Activated naive CD8-positive, alpha-beta T cell (primary cell): ENCODE results near the gene CES1.
"Not testable (repeated sequence)": the region's sequence is repeated elsewhere in the genome, so short reads cannot be mapped to it uniquely, and the experiment has no call there.

ENCODE experiments used
- H3K27ac Mint-ChIP-seq: one replicate; pipeline ENCODE4 v1.8.0; 2021; ENCODE audit warnings: mixed read lengths
- H3K27me3 Mint-ChIP-seq: one replicate; pipeline ENCODE4 v1.8.0; 2021; ENCODE audit warnings: mixed read lengths
- H3K36me3 Mint-ChIP-seq: one replicate; pipeline ENCODE4 v1.8.0; 2021; ENCODE audit warnings: mixed read lengths
- H3K4me1 Mint-ChIP-seq: one replicate; pipeline ENCODE4 v1.8.0; 2021; ENCODE audit warnings: low read depth, mixed read lengths
- H3K4me3 Mint-ChIP-seq: one replicate; pipeline ENCODE4 v1.8.0; 2021; ENCODE audit warnings: mild to moderate bottlenecking, mixed read lengths
- H3K9me3 Mint-ChIP-seq: one replicate; pipeline ENCODE4 v1.8.0; 2021; ENCODE audit warnings: low read depth, mixed read lengths

The CES1 gene

GRCh38 chr16:55817236-55817912, 15.5 kb downstream of the CES1 start:
- Mint-ChIP-seq H3K27me3 (peaks cover 23% of the 10 kb centered on the region), H3K27ac (no peak overlapping the region), H3K9me3 (no peaks in the 10 kb centered on the region), H3K36me3 (no peaks in the 10 kb centered on the region), H3K4me3 (no peak overlapping the region), H3K4me1 (no peaks in the 10 kb centered on the region)

- H3K9me3 Mint-ChIP-seq, H3K36me3 Mint-ChIP-seq, H3K4me1 Mint-ChIP-seq, H3K27ac Mint-ChIP-seq, H3K4me3 Mint-ChIP-seq: not testable (repeated sequence)
- H3K27me3 Mint-ChIP-seq, result peaks cover 23% of the 10 kb centered on the region
Measured at GRCh38 chr16:55816222-55816621, 16.7 kb downstream of the CES1 start.

- Mint-ChIP-seq H3K36me3 (no peaks in the 10 kb centered on the region), H3K4me3 (no peak overlapping the region), H3K9me3 (no peaks in the 10 kb centered on the region), H3K27me3 (peaks cover 24% of the 10 kb centered on the region), H3K27ac (no peak overlapping the region), H3K4me1 (no peaks in the 10 kb centered on the region)
Measured at GRCh38 chr16:55815320-55815719, 17.6 kb downstream of the CES1 start.

GRCh38 chr16:55814174-55814573, 18.7 kb downstream of the CES1 start:
- H3K9me3 Mint-ChIP-seq, H3K4me1 Mint-ChIP-seq, H3K4me3 Mint-ChIP-seq, H3K27ac Mint-ChIP-seq, H3K36me3 Mint-ChIP-seq: not testable (repeated sequence)
- peaks cover 29% of the 10 kb centered on the region for H3K27me3 Mint-ChIP-seq

- H3K9me3 Mint-ChIP-seq, H3K27ac Mint-ChIP-seq, H3K4me3 Mint-ChIP-seq, H3K4me1 Mint-ChIP-seq, H3K36me3 Mint-ChIP-seq: not testable (repeated sequence)
- peaks cover 29% of the 10 kb centered on the region for H3K27me3 Mint-ChIP-seq
Measured at GRCh38 chr16:55813730-55814129, 19.2 kb downstream of the CES1 start.

GRCh38 chr16:55812951-55813350, 19.9 kb downstream of the CES1 start:
- H3K27ac Mint-ChIP-seq, result no peak overlapping the region
- H3K27me3 Mint-ChIP-seq, result peaks cover 29% of the 10 kb centered on the region
- H3K4me3 Mint-ChIP-seq, result no peak overlapping the region
- H3K36me3 Mint-ChIP-seq, result no peaks in the 10 kb centered on the region
- no peaks in the 10 kb centered on the region for H3K9me3 Mint-ChIP-seq
- no peaks in the 10 kb centered on the region for H3K4me1 Mint-ChIP-seq

GRCh38 chr16:55811811-55812210, 21.1 kb downstream of the CES1 start:
- peaks cover 24% of the 10 kb centered on the region for H3K27me3 Mint-ChIP-seq
- no peaks in the 10 kb centered on the region for H3K4me1 Mint-ChIP-seq
- H3K4me3 Mint-ChIP-seq, result no peak overlapping the region
- H3K27ac Mint-ChIP-seq, result no peak overlapping the region
- H3K9me3 Mint-ChIP-seq, result no peaks in the 10 kb centered on the region
- no peaks in the 10 kb centered on the region for H3K36me3 Mint-ChIP-seq

- Mint-ChIP-seq H3K4me1 (no peaks in the 10 kb centered on the region), H3K9me3 (no peaks in the 10 kb centered on the region), H3K4me3 (no peak overlapping the region), H3K36me3 (no peaks in the 10 kb centered on the region), H3K27me3 (peaks cover 18% of the 10 kb centered on the region), H3K27ac (no peak overlapping the region)
Measured at GRCh38 chr16:55810451-55810961, 22.4 kb downstream of the CES1 start.

- Mint-ChIP-seq H3K27ac (no peak overlapping the region), H3K27me3 (peaks cover 18% of the 10 kb centered on the region), H3K9me3 (no peaks in the 10 kb centered on the region), H3K36me3 (no peaks in the 10 kb centered on the region), H3K4me3 (no peak overlapping the region), H3K4me1 (no peaks in the 10 kb centered on the region)
Measured at GRCh38 chr16:55809851-55810250, 23.0 kb downstream of the CES1 start.

- H3K9me3 Mint-ChIP-seq, result no peaks in the 10 kb centered on the region
- H3K4me3 Mint-ChIP-seq, result no peak overlapping the region
- H3K4me1 Mint-ChIP-seq, result no peaks in the 10 kb centered on the region
- H3K36me3 Mint-ChIP-seq, result no peaks in the 10 kb centered on the region
- H3K27me3 Mint-ChIP-seq, result peaks cover 14% of the 10 kb centered on the region
- no peak overlapping the region for H3K27ac Mint-ChIP-seq
Measured at GRCh38 chr16:55809386-55809785, 23.5 kb downstream of the CES1 start.

GRCh38 chr16:55808286-55808685, 24.6 kb downstream of the CES1 start:
- not testable (repeated sequence) for H3K9me3 Mint-ChIP-seq, H3K4me1 Mint-ChIP-seq, H3K36me3 Mint-ChIP-seq, H3K27ac Mint-ChIP-seq, H3K4me3 Mint-ChIP-seq
- peaks cover 14% of the 10 kb centered on the region for H3K27me3 Mint-ChIP-seq

GRCh38 chr16:55805104-55805503, 27.8 kb downstream of the CES1 start:
- not testable (repeated sequence) for H3K27ac Mint-ChIP-seq

GRCh38 chr16:55803681-55804080, 29.2 kb downstream of the CES1 start:
- not testable (repeated sequence) for H3K27ac Mint-ChIP-seq, H3K9me3 Mint-ChIP-seq, H3K27me3 Mint-ChIP-seq, H3K4me1 Mint-ChIP-seq, H3K36me3 Mint-ChIP-seq, H3K4me3 Mint-ChIP-seq

More at GRCh38 chr16:55805104-55805503, 27.8 kb downstream of the CES1 start:
- H3K36me3 Mint-ChIP-seq, H3K4me3 Mint-ChIP-seq, H3K27me3 Mint-ChIP-seq, H3K9me3 Mint-ChIP-seq, H3K4me1 Mint-ChIP-seq: not testable (repeated sequence)

GRCh38 chr16:55792934-55793374, 39.9 kb downstream of the CES1 start:
- H3K9me3 Mint-ChIP-seq, H3K4me3 Mint-ChIP-seq, H3K27me3 Mint-ChIP-seq: not testable (repeated sequence)

GRCh38 chr16:55791512-55791911, 41.4 kb downstream of the CES1 start:
- not testable (repeated sequence) for H3K27ac Mint-ChIP-seq, H3K27me3 Mint-ChIP-seq, H3K4me1 Mint-ChIP-seq, H3K36me3 Mint-ChIP-seq, H3K4me3 Mint-ChIP-seq, H3K9me3 Mint-ChIP-seq

More at GRCh38 chr16:55792934-55793374, 39.9 kb downstream of the CES1 start:
- not testable (repeated sequence) for H3K36me3 Mint-ChIP-seq, H3K27ac Mint-ChIP-seq, H3K4me1 Mint-ChIP-seq

- not testable (repeated sequence) for H3K36me3 Mint-ChIP-seq, H3K27me3 Mint-ChIP-seq, H3K27ac Mint-ChIP-seq, H3K9me3 Mint-ChIP-seq, H3K4me3 Mint-ChIP-seq, H3K4me1 Mint-ChIP-seq
Measured at GRCh38 chr16:55790240-55790639, 42.7 kb downstream of the CES1 start.
